Neural cell (in vitro differentiated cells): ENCODE results near the gene DPP9. TPM values are rescaled to one million over a fixed set of nuclear protein-coding genes. Genes with fewer than 3 reads are reported as not detected.

Experiments
- H2AFZ ChIP-seq: fragments of 200-600, 300-800 bp; sonication (generic), shearing (Covaris generic); 2 replicates; pipeline ENCODE4 v1.6.0; 2014; ENCODE audit warnings: low read depth, mild to moderate bottlenecking, antibody characterized with exemption, low read length, moderate library complexity
- H3F3A ChIP-seq: fragments of 200-600 bp; shearing (Covaris generic); 2 replicates; pipeline ENCODE4 v1.6.1; 2016; ENCODE audit warnings: mild to moderate bottlenecking, moderate library complexity, mixed read lengths, antibody characterized with exemption, low read length; ENCODE audit not compliant: insufficient read depth, poor library complexity, severe bottlenecking
- H3K27ac ChIP-seq: fragments of 200-600, 300-800 bp; sonication (generic), shearing (Covaris generic); 2 replicates; pipeline ENCODE4 v1.5.1; 2014; ENCODE audit warnings: mild to moderate bottlenecking, low read length, moderate library complexity
- H3K27me3 ChIP-seq: fragments of 300-800, 200-600 bp; sonication (generic), shearing (Covaris generic); 2 replicates; pipeline ENCODE4 v1.6.0; 2014; ENCODE audit warnings: mild to moderate bottlenecking, low read depth, low read length, moderate library complexity; ENCODE audit not compliant: insufficient read depth
- H3K36me3 ChIP-seq: fragments of 300-800, 200-600 bp; sonication (generic), shearing (Covaris generic); 2 replicates; pipeline ENCODE4 v1.5.1; 2014; ENCODE audit warnings: mild to moderate bottlenecking, antibody characterized with exemption, low read length, moderate library complexity; ENCODE audit not compliant: insufficient read depth
- H3K4me2 ChIP-seq: fragments of 300-800, 200-600 bp; sonication (generic), shearing (Covaris generic); 2 replicates; pipeline ENCODE4 v1.6.0; 2014; ENCODE audit warnings: mild to moderate bottlenecking, low read length
- H3K4me3 ChIP-seq: fragments of 300-800, 200-600 bp; sonication (generic), shearing (Covaris generic); 2 replicates; pipeline ENCODE4 v1.5.1; 2014; ENCODE audit warnings: mild to moderate bottlenecking, low read length, moderate library complexity
- H3K79me2 ChIP-seq: fragments of 200-600 bp; shearing (Covaris generic); replicated peaks from 2 replicates; pipeline ENCODE4 v1.6.0; 2014; ENCODE audit warnings: mild to moderate bottlenecking, low read length, moderate library complexity; ENCODE audit not compliant: insufficient read depth
- H3K9ac ChIP-seq: fragments of 300-800, 200-600 bp; sonication (generic), shearing (Covaris generic); 2 replicates; pipeline ENCODE4 v1.6.1; 2016; ENCODE audit warnings: mild to moderate bottlenecking, low read length, mixed read lengths
- H3K9me2 ChIP-seq: fragments of 200-600 bp; shearing (Covaris generic); 2 replicates; pipeline ENCODE4 v1.6.1; 2016; ENCODE audit warnings: mild to moderate bottlenecking, low read length, mixed read lengths; ENCODE audit not compliant: insufficient read depth
- H3K9me3 ChIP-seq: fragments of 200-600, 300-800 bp; sonication (generic), shearing (Covaris generic); 2 replicates; pipeline ENCODE4 v1.6.1; 2016; ENCODE audit warnings: mild to moderate bottlenecking, mixed run types, low read length, moderate library complexity, mixed read lengths
- H4K20me1 ChIP-seq: fragments of 200-600 bp; shearing (Covaris generic); 2 replicates; pipeline ENCODE4 v1.6.1; 2016; ENCODE audit warnings: mild to moderate bottlenecking, mixed run types; ENCODE audit not compliant: insufficient read depth
- EP300 ChIP-seq: fragments of 450-650 bp; conservative IDR thresholded peaks from 2 replicates; pipeline ENCODE4 v1.6.1; 2014; ENCODE audit warnings: antibody characterized with exemption, mild to moderate bottlenecking, moderate library complexity; ENCODE audit not compliant: poor library complexity, severe bottlenecking
- EZH2 ChIP-seq: fragments of 200-600, 300-800 bp; shearing (Covaris generic), sonication (generic); IDR thresholded peaks from 2 replicates; pipeline ENCODE4 v1.6.1; 2014; ENCODE audit warnings: antibody characterized with exemption, low read length, borderline replicate concordance, mild to moderate bottlenecking; ENCODE audit not compliant: insufficient read depth, poor library complexity, severe bottlenecking
- MXI1 ChIP-seq: fragments of 450-650 bp; conservative IDR thresholded peaks from 2 replicates; pipeline ENCODE4 v1.6.1; 2014; ENCODE audit warnings: antibody characterized with exemption, mild to moderate bottlenecking; ENCODE audit not compliant: poor library complexity, severe bottlenecking
- POLR2AphosphoS5 ChIP-seq: IDR thresholded peaks from 2 replicates; pipeline ENCODE4 v1.6.1; 2012
- RAD21 ChIP-seq: fragments of 450-650 bp; conservative IDR thresholded peaks from 2 replicates; pipeline ENCODE4 v1.6.1; 2014; ENCODE audit warnings: antibody characterized with exemption, mild to moderate bottlenecking, moderate library complexity
- REST ChIP-seq: IDR thresholded peaks from 2 replicates; pipeline ENCODE4 v1.6.1; 2012; ENCODE audit warnings: borderline replicate concordance
- SMC3 ChIP-seq: fragments of 450-650 bp; conservative IDR thresholded peaks from 2 replicates; pipeline ENCODE4 v1.6.1; 2014; ENCODE audit warnings: antibody characterized with exemption, mild to moderate bottlenecking, moderate library complexity; ENCODE audit not compliant: poor library complexity
- TAF1 ChIP-seq: IDR thresholded peaks from 2 replicates; pipeline ENCODE4 v1.6.1; 2012; ENCODE audit warnings: low read depth
- polyA plus RNA-seq: library from polyadenylated mRNA; depleted of rRNA; stranded (reverse); fragments of >200 nt; gene quantifications from 2 replicates; pipeline ENCODE4 v1.2.3, GENCODE V29; 2014
- TF ChIP-seq, protein P1 (sequence below): fragments of 450-650 bp; IDR thresholded peaks from 2 replicates; pipeline ENCODE4 v1.5.1; 2014; ENCODE audit warnings: antibody characterized with exemption, mild to moderate bottlenecking, moderate library complexity; ENCODE audit not compliant: poor library complexity, severe bottlenecking

The DPP9 gene
- polyA plus RNA-seq, 1 donor from 2014 or later = 11.7 TPM

GRCh38 chr19:4772566-4772965 is 48.9 kb upstream of the DPP9 start:
- H4K20me1 ChIP-seq = peaks cover 9% of the 10 kb centered on the region

GRCh38 chr19:4768934-4769777 is 45.5 kb upstream of the DPP9 start:
- Histone ChIP-seq H3K4me3 (peak overlapping the region; percentile 80), H3K9me2 (no peaks in the 10 kb centered on the region), H4K20me1 (peaks cover 9% of the 10 kb centered on the region), H3K9ac (peak overlapping the region; percentile 84), H3F3A (no peaks in the 10 kb centered on the region), H3K4me2 (peak overlapping the region; percentile 60), H2AFZ (peak overlapping the region; percentile 37), H3K27ac (peak overlapping the region; percentile 78), H3K79me2 (peaks cover 17% of the 10 kb centered on the region), H3K36me3 (no peaks in the 10 kb centered on the region), H3K9me3 (no peaks in the 10 kb centered on the region), H3K27me3 (no peaks in the 10 kb centered on the region)
- peak; percentile 100 for TF ChIP-seq POLR2AphosphoS5
- peak; percentile 99 for TF ChIP-seq TAF1
- TF ChIP-seq MXI1 = peak; percentile 82
- TF ChIP-seq, protein P1, sequence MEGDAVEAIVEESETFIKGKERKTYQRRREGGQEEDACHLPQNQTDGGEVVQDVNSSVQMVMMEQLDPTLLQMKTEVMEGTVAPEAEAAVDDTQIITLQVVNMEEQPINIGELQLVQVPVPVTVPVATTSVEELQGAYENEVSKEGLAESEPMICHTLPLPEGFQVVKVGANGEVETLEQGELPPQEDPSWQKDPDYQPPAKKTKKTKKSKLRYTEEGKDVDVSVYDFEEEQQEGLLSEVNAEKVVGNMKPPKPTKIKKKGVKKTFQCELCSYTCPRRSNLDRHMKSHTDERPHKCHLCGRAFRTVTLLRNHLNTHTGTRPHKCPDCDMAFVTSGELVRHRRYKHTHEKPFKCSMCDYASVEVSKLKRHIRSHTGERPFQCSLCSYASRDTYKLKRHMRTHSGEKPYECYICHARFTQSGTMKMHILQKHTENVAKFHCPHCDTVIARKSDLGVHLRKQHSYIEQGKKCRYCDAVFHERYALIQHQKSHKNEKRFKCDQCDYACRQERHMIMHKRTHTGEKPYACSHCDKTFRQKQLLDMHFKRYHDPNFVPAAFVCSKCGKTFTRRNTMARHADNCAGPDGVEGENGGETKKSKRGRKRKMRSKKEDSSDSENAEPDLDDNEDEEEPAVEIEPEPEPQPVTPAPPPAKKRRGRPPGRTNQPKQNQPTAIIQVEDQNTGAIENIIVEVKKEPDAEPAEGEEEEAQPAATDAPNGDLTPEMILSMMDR = no peak
- TF ChIP-seq REST = peak; percentile 98
- TF ChIP-seq EZH2 = no peak

More at GRCh38 chr19:4772566-4772965, 48.9 kb upstream of the DPP9 start:
- Histone ChIP-seq H3K9ac (no peak overlapping the region), H3K9me2 (no peaks in the 10 kb centered on the region), H3K9me3 (no peaks in the 10 kb centered on the region), H3K36me3 (no peaks in the 10 kb centered on the region), H3K27ac (peak overlapping the region; percentile 25), H3K27me3 (no peaks in the 10 kb centered on the region), H3K79me2 (peaks cover 17% of the 10 kb centered on the region), H3F3A (no peaks in the 10 kb centered on the region), H3K4me2 (no peak overlapping the region), H3K4me3 (peak overlapping the region; percentile 33), H2AFZ (no peak overlapping the region)
- no peak for TF ChIP-seq MXI1
- TF ChIP-seq EP300 = no peak
- no peak for TF ChIP-seq RAD21
- TF ChIP-seq SMC3 = no peak
- TF ChIP-seq, protein P1 = no peak
- no peak for TF ChIP-seq REST
- TF ChIP-seq TAF1 = no peak
- TF ChIP-seq POLR2AphosphoS5 = no peak
- TF ChIP-seq EZH2 = no peak
